CD4-positive, alpha-beta T cell treated with Interleukin-17A for 4 hours (primary cell): ENCODE results near the gene ZDHHC6.
A peak's percentile ranks its signal among the peaks of the same experiment; 100 is the strongest.
"Not testable (repeated sequence)": the region's sequence is repeated elsewhere in the genome, so short reads cannot be mapped to it uniquely, and the experiment has no call there.

Experiments
- DNase-seq: peaks from one replicate; pipeline ENCODE4 v3.0.0-alpha.2; 2020; ENCODE audit warnings: mixed read lengths

Gene ZDHHC6

DNA sequence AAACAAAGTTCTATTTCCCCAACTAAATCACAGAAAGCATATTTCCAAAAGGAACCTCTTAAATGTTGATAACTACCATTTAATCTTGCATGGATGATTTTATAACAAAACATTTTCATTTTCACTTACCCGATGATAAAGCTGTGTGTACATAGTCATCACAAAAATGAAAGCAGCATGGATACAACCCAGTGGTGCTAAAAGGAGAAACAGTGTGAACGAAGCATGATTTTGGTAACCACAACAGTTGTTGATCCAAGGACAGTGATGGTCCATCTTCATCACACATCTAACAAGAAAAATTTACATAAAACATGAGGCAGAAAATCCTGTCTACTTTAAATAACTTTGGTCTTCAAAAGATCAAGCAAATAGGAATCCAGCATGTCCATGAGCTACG, 4.7 kb downstream of the ZDHHC6 start:
- no peak for DNase-seq

GRCh38 chr10:112441520-112441919, 5.2 kb downstream of the ZDHHC6 start:
- no peak for DNase-seq

GRCh38 chr10:112438356-112438755, 8.4 kb downstream of the ZDHHC6 start:
- no peak for DNase-seq

DNA sequence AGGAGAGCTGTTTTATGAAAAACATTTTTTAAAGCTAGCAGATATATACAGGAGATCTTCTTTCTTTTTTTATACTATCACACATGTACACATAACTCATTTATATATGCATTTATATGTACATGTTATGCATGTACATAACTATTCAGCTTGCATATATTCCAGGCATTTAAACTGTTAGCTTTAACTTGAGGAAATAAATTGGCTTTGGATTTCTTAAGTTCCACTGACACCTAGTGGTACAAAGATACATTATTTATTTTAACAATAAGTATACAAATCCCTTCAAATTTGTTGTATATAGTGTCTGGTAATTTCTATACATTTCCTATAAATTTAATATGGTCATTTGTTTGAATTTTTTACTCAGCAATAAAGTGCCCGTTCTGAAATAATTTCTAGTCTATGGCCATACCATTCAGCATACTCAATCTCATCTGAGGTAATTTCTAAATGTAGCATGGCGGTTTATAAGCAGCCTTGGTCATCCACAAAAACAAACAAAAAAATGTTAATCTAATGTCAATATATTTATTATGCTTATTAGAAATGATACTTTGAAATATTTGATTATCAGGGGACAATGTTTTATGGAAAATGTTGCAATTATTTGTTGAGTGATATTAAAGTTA, 11.6 kb downstream of the ZDHHC6 start:
- DNase-seq = no peak

- no peak for DNase-seq
Measured at GRCh38 chr10:112433136-112433535, 13.6 kb downstream of the ZDHHC6 start.

DNA sequence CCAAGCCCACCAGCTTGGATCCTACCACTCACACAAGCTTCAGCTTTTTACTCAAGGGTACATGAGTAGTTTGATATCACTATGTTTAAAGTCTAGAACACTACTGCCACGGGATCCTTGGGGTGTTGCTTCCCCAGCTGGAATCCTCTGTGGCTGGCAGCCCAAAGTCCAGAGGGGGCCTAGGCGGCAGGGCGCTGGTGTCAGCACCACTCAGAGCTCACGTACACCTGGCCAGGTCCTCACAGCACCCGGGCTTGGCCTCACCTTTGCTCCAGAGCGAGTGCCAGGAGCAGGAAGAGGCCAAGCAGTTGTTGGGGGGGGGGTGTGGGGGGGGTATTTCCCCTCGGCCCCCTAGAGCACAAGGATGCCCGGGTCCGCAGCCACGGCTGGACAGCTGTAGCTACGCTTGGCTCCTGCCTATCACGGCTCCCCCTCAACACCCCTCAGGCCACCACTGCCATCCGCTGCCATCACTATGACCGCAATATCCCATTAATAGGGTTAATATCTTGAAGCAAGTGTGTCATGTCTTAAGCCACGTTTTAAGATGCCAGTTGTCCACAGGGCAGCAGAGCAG, 17.0 kb downstream of the ZDHHC6 start:
- no peak for DNase-seq

- DNase-seq = no peak
Measured at GRCh38 chr10:112429147-112429546, 17.6 kb downstream of the ZDHHC6 start.

- DNase-seq = no peak
Measured at GRCh38 chr10:112426111-112426510, 20.6 kb downstream of the ZDHHC6 start.

DNA sequence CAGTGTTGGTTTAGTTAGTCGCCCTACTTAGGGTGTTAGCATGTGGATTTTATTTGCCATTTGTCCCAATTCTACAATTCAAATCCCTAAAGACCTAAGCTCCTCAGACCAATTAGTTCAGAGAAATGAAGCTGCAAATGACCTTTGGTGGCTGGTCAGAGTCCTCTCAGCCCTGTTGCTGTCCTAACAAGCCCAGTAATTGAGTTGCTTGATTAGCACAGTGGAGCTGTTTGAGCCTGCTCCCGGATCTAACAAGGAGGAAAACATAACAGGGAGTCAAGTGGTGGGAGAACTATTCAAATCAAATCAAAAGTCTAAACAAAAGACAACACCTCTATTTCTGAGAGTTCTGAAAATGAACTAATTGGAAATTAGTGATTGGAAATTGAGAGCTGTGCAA, 22.1 kb downstream of the ZDHHC6 start:
- DNase-seq = no peak

DNA sequence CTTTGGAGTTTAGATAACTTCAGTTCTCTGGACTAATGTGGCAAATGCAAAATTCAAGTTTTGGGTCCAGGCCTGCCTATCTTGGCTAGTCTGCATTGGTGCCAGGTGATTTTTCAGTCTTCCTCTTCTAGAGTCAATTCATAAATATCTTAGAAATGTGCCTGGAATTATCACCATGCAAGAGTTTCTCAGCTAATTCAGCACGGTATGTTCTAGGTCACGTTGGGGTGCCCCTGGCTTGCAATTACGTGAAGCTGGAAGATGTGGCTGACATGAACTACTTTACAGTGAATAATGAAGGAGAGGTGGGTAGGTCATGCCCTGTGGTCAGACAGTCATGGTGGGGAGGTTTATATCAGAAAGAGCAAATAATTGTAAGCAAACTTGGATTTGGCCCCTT, 25.0 kb downstream of the ZDHHC6 start:
- DNase-seq = no peak

- no peak for DNase-seq
Measured at GRCh38 chr10:112412696-112413095, 34.0 kb downstream of the ZDHHC6 start.

GRCh38 chr10:112409755-112410154, 37.0 kb downstream of the ZDHHC6 start:
- DNase-seq = no peak

- no peak for DNase-seq
Measured at GRCh38 chr10:112409299-112409698, 37.4 kb downstream of the ZDHHC6 start.

- DNase-seq = no peak
Measured at GRCh38 chr10:112407696-112408095, 39.0 kb downstream of the ZDHHC6 start.

DNA sequence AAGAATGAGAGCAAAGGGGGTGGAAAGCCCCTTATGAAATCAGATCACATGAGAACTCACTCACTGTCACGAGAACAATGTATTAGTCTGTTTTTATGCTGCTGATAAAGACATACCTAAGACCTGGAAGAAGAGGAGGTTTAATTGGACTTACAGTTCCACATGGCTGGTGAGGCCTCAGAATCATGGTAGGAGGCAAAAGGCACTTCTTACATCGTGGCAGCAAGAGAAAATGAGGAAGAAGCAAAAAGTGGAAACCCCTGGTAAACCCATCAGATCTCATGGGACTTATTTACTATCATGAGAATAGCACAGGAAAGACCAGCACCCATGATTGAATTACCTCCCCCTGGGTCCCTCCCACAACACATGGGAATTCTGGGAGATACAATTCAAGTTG, 39.9 kb downstream of the ZDHHC6 start:
- not testable (repeated sequence) for DNase-seq

- no peak for DNase-seq
Measured at GRCh38 chr10:112404617-112405016, 42.1 kb downstream of the ZDHHC6 start.

- no peak for DNase-seq
Measured at GRCh38 chr10:112402917-112403316, 43.8 kb downstream of the ZDHHC6 start.

DNA sequence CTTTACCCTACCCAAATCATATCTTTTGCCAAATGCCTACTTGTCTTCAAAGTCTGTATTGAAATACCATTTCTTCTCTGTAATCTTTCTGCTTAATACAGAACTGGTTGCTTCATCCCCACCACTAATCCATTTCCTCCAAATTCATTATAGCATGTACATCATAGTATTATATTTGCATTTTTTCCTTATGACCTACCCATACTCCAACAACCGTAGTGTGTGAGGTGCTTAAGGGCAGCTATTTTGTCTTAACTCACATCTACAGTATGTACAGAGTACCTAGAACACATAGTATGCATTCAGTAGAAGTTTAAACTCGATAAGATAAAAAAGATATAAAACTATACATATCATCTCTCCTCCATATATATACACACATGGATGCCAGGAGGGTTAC, 49.1 kb downstream of the ZDHHC6 start:
- no peak for DNase-seq

DNA sequence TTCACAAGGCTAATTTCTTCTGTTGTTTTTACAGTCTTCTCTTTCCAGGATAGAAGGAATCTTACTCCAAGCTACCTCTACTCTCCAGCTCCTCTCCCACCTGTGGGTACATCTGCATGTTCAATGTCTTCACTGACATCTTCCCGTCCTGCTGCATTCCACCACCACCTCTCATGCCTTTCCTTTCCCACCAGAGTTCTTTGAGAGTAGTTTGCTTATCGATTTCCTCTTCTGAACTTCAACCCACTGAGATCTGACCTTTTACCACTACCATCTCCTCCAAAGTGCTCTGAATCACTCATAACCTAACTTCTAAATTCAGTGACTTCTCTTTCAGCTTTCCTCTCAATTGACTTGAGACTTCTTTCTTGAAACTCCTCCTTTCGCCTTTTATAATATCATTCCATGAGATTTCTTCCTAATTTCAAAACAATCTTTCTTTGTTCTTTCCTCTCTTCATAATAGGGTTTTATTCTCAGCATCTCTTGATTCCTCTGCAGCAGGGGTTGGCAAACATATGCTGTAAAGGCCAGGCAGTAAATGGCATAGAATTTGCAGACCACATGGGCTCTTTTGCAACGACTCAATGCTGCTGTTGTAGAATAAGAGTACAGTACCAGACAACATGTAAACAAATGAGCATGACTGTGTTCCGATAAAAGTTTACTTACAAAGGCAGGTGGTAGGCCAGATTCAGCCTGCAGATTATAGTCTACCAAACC, 50.7 kb downstream of the ZDHHC6 start:
- no peak for DNase-seq

- no peak for DNase-seq
Measured at GRCh38 chr10:112394475-112394875, 52.2 kb downstream of the ZDHHC6 start.

GRCh38 chr10:112393827-112394226, 52.9 kb downstream of the ZDHHC6 start:
- DNase-seq = no peak

DNA sequence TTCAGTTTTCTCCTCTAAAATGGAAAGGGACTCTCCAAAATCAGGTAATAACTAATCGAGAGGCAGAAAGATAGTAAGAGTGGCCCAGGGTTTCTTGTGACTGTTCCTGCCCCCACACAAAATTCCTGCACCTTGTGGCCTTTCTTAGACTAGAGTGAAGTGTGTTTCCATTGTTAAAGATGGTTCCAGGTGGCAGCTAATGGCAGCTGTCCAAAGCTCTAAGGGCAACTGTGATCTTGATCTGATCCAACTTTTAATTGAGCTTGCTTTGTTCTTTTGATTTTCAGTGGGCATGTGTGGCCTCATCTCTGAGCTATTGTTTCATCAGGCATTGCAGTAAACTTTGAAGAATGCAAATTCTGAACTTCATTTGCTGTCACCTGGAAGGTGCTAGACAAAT, 53.4 kb downstream of the ZDHHC6 start:
- DNase-seq = no peak

- DNase-seq = no peak
Measured at GRCh38 chr10:112390125-112390703, 56.5 kb downstream of the ZDHHC6 start.

- DNase-seq = peak; percentile 66
Measured at GRCh38 chr10:112389271-112389822, 57.4 kb downstream of the ZDHHC6 start.
